GM21515 (cell line): Measurements from ENCODE around the gene CUL7.

Experiments
- ATAC-seq: cut with Tn5 transposase; IDR thresholded peaks from one replicate; pipeline ENCODE4 v1.9.1; 2021; ENCODE audit not compliant: unreplicated experiment

The CUL7 gene

GRCh38 chr6:43077981-43078511 lies 24.4 kb upstream of the CUL7 start:
- no peak for ATAC-seq

GRCh38 chr6:43077333-43077809 lies 23.7 kb upstream of the CUL7 start:
- no peak for ATAC-seq

- no peak for ATAC-seq
Observed at GRCh38 chr6:43076464-43077332, 23.0 kb upstream of the CUL7 start.

GRCh38 chr6:43075670-43076463 lies 22.2 kb upstream of the CUL7 start, which contains the start of gene PTK7:
TSS of gene PTK7 (plus strand) at chr6:43076314. CDS start at chr6:43076489, 175 bp downstream.
- ATAC-seq: no peak

- no peak for ATAC-seq
Observed at GRCh38 chr6:43074847-43075669, 21.4 kb upstream of the CUL7 start.

- no peak for ATAC-seq
Observed at GRCh38 chr6:43070028-43070632, 16.5 kb upstream of the CUL7 start.

GRCh38 chr6:43062818-43063217 lies 9.2 kb upstream of the CUL7 start:
- ATAC-seq: no peak

- no peak for ATAC-seq
Observed at GRCh38 chr6:43061861-43062260, 8.2 kb upstream of the CUL7 start.

- no peak for ATAC-seq
Observed at GRCh38 chr6:43060755-43061633, 7.3 kb upstream of the CUL7 start.

- no peak for ATAC-seq
Observed at GRCh38 chr6:43060034-43060754, 6.5 kb upstream of the CUL7 start.

- peak; percentile 89 for ATAC-seq
Observed at GRCh38 chr6:43059168-43060033, 5.8 kb upstream of the CUL7 start, which contains the start of the genes KLC4 and MRPL2. TSS of gene KLC4 (plus strand) at chr6:43059631. CDS start at chr6:43061336, 1,705 bp downstream. TSS of gene MRPL2 (minus strand) at chr6:43059434. CDS start at chr6:43059381, 53 bp downstream.

GRCh38 chr6:43058531-43058930 lies 4.9 kb upstream of the CUL7 start:
- ATAC-seq: no peak

GRCh38 chr6:43055966-43056365 lies 2.3 kb upstream of the CUL7 start:
- no peak for ATAC-seq

- no peak for ATAC-seq
Observed at GRCh38 chr6:43054206-43054943, 724 bp upstream of the CUL7 start.

- no peak for ATAC-seq
Observed at GRCh38 chr6:43052842-43053544, 658 bp downstream of the CUL7 start.

- ATAC-seq: no peak
Observed at GRCh38 chr6:43052225-43052841, 1.3 kb downstream of the CUL7 start.
